Ovary (tissue), 3 donors: ENCODE results near the gene TBX18.

Source experiments
- EP300 ChIP-seq: sonication (generic); formaldehyde crosslinking; IDR thresholded peaks from one replicate; pipeline ENCODE4 v1.6.1; 2017; ENCODE audit warnings: antibody characterized with exemption
- POLR2A ChIP-seq: fragments of 450-650 bp; IDR thresholded peaks from one replicate; pipeline ENCODE4 v1.6.1; 2017; ENCODE audit warnings: antibody characterized with exemption, mild to moderate bottlenecking, moderate library complexity
- TF ChIP-seq, protein P1 (sequence below), 3 donors: fragments of 450-650 bp in 2 of 3; fragments of 200-600 bp in 1 of 3; IDR thresholded peaks; one replicate each; pipeline versions ENCODE4 v1.5.1 to v1.8.0; 2016 to 2022; ENCODE audit warnings: antibody characterized with exemption in 3 of 3, mild to moderate bottlenecking in 1 of 3
- donor health status: DM: no; HTN: no; CAD: no.

DNA sequence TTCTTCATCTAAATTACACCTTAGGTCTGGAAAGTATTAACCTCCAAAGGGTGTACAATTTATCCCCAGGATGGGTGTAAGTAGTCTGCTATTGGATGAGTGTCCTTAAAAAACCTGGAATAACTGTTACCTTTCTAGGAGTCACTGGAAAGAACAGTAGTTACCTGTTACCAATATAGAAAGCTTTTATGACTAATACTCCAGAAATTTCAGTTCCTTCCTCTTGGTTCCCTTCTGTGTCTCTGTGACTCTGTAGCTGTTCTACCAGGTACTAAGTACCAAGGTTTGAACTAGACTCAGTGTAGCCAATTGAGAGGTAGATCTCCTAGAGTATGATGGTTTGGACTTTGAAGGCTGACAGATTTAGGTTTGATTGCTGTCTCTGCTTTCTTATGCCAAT lies 47.0 kb upstream of the TBX18 start:
- TF ChIP-seq POLR2A (no peak), EP300 (no peak)
- TF ChIP-seq, protein P1, sequence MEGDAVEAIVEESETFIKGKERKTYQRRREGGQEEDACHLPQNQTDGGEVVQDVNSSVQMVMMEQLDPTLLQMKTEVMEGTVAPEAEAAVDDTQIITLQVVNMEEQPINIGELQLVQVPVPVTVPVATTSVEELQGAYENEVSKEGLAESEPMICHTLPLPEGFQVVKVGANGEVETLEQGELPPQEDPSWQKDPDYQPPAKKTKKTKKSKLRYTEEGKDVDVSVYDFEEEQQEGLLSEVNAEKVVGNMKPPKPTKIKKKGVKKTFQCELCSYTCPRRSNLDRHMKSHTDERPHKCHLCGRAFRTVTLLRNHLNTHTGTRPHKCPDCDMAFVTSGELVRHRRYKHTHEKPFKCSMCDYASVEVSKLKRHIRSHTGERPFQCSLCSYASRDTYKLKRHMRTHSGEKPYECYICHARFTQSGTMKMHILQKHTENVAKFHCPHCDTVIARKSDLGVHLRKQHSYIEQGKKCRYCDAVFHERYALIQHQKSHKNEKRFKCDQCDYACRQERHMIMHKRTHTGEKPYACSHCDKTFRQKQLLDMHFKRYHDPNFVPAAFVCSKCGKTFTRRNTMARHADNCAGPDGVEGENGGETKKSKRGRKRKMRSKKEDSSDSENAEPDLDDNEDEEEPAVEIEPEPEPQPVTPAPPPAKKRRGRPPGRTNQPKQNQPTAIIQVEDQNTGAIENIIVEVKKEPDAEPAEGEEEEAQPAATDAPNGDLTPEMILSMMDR (IDR thresholded peaks at IDR 0.05) = no peak
